SK-N-SH (cell line): ENCODE data around the gene TMEM97. TPM values are rescaled to one million over a fixed set of nuclear protein-coding genes. Genes with fewer than 3 reads are reported as not detected.
"Not testable (repeated sequence)": the region's sequence is repeated elsewhere in the genome, so short reads cannot be mapped to it uniquely, and the experiment has no call there.

Source experiments
- CTCF ChIA-PET: fragments of 300-600, 350-600 bp; formaldehyde crosslinking; extraction: SDS; loops from one replicate; lab custom pipeline; 2021; lab: Yijun Ruan, JAX
- POLR2A ChIA-PET: fragments of 350-600 bp; sonication (Branson Sonifier 250); formaldehyde crosslinking; extraction: SDS; loops from one replicate; lab custom pipeline; 2020; ENCODE audit warnings: antibody characterized with exemption, inconsistent platforms; lab: Yijun Ruan, JAX
- DNase-seq: peaks from one replicate; pipeline ENCODE4 v3.0.0; 2012
- H2AFZ ChIP-seq: fragments of 200-600 bp; sonication (generic); 2 replicates; pipeline ENCODE4 v1.8.1; 2016; ENCODE audit warnings: antibody characterized with exemption, mild to moderate bottlenecking, low read depth
- H3F3A ChIP-seq: fragments of 200-600 bp; sonication (generic); replicated peaks from 2 replicates; pipeline ENCODE3; 2016; ENCODE audit warnings: antibody characterized with exemption, mild to moderate bottlenecking; ENCODE audit not compliant: insufficient read depth
- H3K27ac ChIP-seq, 2 experiments: fragments of 200-500 bp in 1 of 2; fragments of 200-600 bp in 1 of 2; sonication (Bioruptor generic) in 1 of 2; sonication (generic), shearing (Covaris generic) in 1 of 2; 2 replicates each; pipeline versions ENCODE4 v1.5.1 to v1.6.1; 2014 to 2016; ENCODE audit warnings: low read depth in 2 of 2, inconsistent platforms in 1 of 2, low read length in 1 of 2, mild to moderate bottlenecking in 1 of 2, mixed read lengths in 1 of 2
- H3K27me3 ChIP-seq: fragments of 200-600 bp; sonication (generic), shearing (Covaris generic); 2 replicates; pipeline ENCODE4 v1.6.1; 2016; ENCODE audit warnings: mixed run types; ENCODE audit not compliant: insufficient read depth
- H3K36me3 ChIP-seq, 2 experiments: fragments of 200-500 bp in 1 of 2; fragments of 200-600 bp in 1 of 2; sonication (Bioruptor generic) in 1 of 2; sonication (generic) in 1 of 2; replicated peaks in 1 of 2; 2 replicates each; pipeline versions ENCODE3 to v1.5.1; 2014 to 2016; ENCODE audit warnings: low read length in 1 of 2, mild to moderate bottlenecking in 1 of 2; ENCODE audit not compliant: insufficient read depth in 2 of 2, control insufficient read depth in 1 of 2
- H3K4me1 ChIP-seq, 2 experiments: fragments of 200-500 bp in 1 of 2; fragments of 200-600 bp in 1 of 2; sonication (Bioruptor generic) in 1 of 2; sonication (generic), shearing (Covaris generic) in 1 of 2; 2 replicates each; pipeline versions ENCODE4 v1.5.1 to v1.6.1; 2014 to 2016; ENCODE audit warnings: low read depth in 1 of 2, low read length in 1 of 2, mixed run types in 1 of 2; ENCODE audit not compliant: insufficient read depth in 2 of 2, control insufficient read depth in 1 of 2
- H3K4me2 ChIP-seq: fragments of 200-600 bp; sonication (generic), shearing (Covaris generic); 2 replicates; pipeline ENCODE4 v1.6.1; 2017; ENCODE audit warnings: mixed run types
- H3K4me3 ChIP-seq, 2 experiments: fragments of 200-500 bp in 1 of 2; fragments of 200-600 bp in 1 of 2; sonication (Bioruptor generic) in 1 of 2; sonication (generic), shearing (Covaris generic) in 1 of 2; 2 replicates each; pipeline versions ENCODE4 v1.5.1 to v1.8.1; 2014 to 2016; ENCODE audit warnings: low read depth in 2 of 2, inconsistent platforms in 1 of 2, low read length in 1 of 2, mild to moderate bottlenecking in 1 of 2, mixed read lengths in 1 of 2, moderate library complexity in 1 of 2
- H3K79me2 ChIP-seq: fragments of 200-600 bp; sonication (generic); 2 replicates; pipeline ENCODE4 v1.8.1; 2017; ENCODE audit warnings: mild to moderate bottlenecking; ENCODE audit not compliant: insufficient read depth
- H3K9ac ChIP-seq: fragments of 200-600 bp; sonication (generic); 2 replicates; pipeline ENCODE4 v1.6.1; 2017; ENCODE audit warnings: mixed run types
- H3K9me2 ChIP-seq: fragments of 200-600 bp; sonication (generic); 2 replicates; pipeline ENCODE4 v1.6.1; 2017; ENCODE audit warnings: mixed run types
- H3K9me3 ChIP-seq: fragments of 200-600 bp; sonication (generic); 2 replicates; pipeline ENCODE4 v1.6.1; 2017; ENCODE audit warnings: mixed run types, mild to moderate bottlenecking, moderate library complexity
- H4K20me1 ChIP-seq: fragments of 200-600 bp; sonication (generic); 2 replicates; pipeline ENCODE4 v1.6.1; 2017; ENCODE audit warnings: mild to moderate bottlenecking, mixed run types; ENCODE audit not compliant: insufficient read depth
- CHD2 ChIP-seq: fragments of 150-350 bp; IDR thresholded peaks from 2 replicates; pipeline ENCODE4 v1.6.1; 2018; ENCODE audit warnings: low read length; ENCODE audit not compliant: partially characterized antibody
- ELF1 ChIP-seq: IDR thresholded peaks from 2 replicates; pipeline ENCODE4 v1.4.0; 2012
- FOXM1 ChIP-seq: IDR thresholded peaks from 2 replicates; pipeline ENCODE4 v1.4.0; 2012; ENCODE audit warnings: low read depth, mild to moderate bottlenecking
- GABPA ChIP-seq: IDR thresholded peaks from 2 replicates; pipeline ENCODE4 v1.4.0; 2012; ENCODE audit warnings: low read depth, mild to moderate bottlenecking
- GATA2 ChIP-seq: sonication (generic); formaldehyde crosslinking; IDR thresholded peaks from 2 replicates; pipeline ENCODE4 v1.5.0; 2020; ENCODE audit warnings: mild to moderate bottlenecking, missing genetic modification reagents
- IRF3 ChIP-seq: fragments of 150-350 bp; IDR thresholded peaks from 2 replicates; pipeline ENCODE4 v1.6.1; 2016; ENCODE audit warnings: mild to moderate bottlenecking, low read depth, low read length
- MAX ChIP-seq: IDR thresholded peaks from 2 replicates; pipeline ENCODE4 v1.4.0; 2012; ENCODE audit warnings: low read depth
- MEF2A ChIP-seq: IDR thresholded peaks from 2 replicates; pipeline ENCODE4 v1.4.0; 2012; ENCODE audit warnings: low read depth, borderline replicate concordance
- MXI1 ChIP-seq: IDR thresholded peaks from 2 replicates; pipeline ENCODE4 v1.6.1; 2012; ENCODE audit warnings: mild to moderate bottlenecking, low read depth, low read length, improper control_type of control experiment
- NFIC ChIP-seq: IDR thresholded peaks from 2 replicates; pipeline ENCODE4 v1.4.0; 2012; ENCODE audit warnings: borderline replicate concordance
- NRF1 ChIP-seq: IDR thresholded peaks from 2 replicates; pipeline ENCODE4 v1.6.1; 2012; ENCODE audit warnings: low read depth, mild to moderate bottlenecking, low read length
- RAD21 ChIP-seq: IDR thresholded peaks from 2 replicates; pipeline ENCODE4 v1.6.1; 2012; ENCODE audit warnings: mild to moderate bottlenecking, low read length
- RCOR1 ChIP-seq: fragments of 150-350 bp; IDR thresholded peaks from 2 replicates; pipeline ENCODE4 v1.6.1; 2017; ENCODE audit warnings: antibody characterized with exemption, low read length
- RFX5 ChIP-seq: IDR thresholded peaks from 2 replicates; pipeline ENCODE4 v1.6.1; 2012; ENCODE audit warnings: mild to moderate bottlenecking, improper control_type of control experiment, low read length
- RXRA ChIP-seq: IDR thresholded peaks from 2 replicates; pipeline ENCODE4 v1.4.0; 2012; ENCODE audit warnings: low read depth, mild to moderate bottlenecking, borderline replicate concordance
- TEAD4 ChIP-seq: IDR thresholded peaks from 2 replicates; pipeline ENCODE4 v1.4.0; 2012; ENCODE audit warnings: mild to moderate bottlenecking, borderline replicate concordance; ENCODE audit not compliant: insufficient read depth
- USF1 ChIP-seq: IDR thresholded peaks from 2 replicates; pipeline ENCODE4 v1.4.0; 2012; ENCODE audit warnings: low read depth, borderline replicate concordance
- YY1 ChIP-seq: IDR thresholded peaks from 2 replicates; pipeline ENCODE4 v1.4.0; 2012; ENCODE audit warnings: low read depth, mild to moderate bottlenecking
- WGBS: methylation state at CpG from one replicate; pipeline ENCODE4 v1.1.6; 2017; ENCODE audit warnings: low lambda C conversion rate; 5-methylcytosine and 5-hydroxymethylcytosine counted together
- polyA plus RNA-seq, 3 experiments: library from polyadenylated mRNA; depleted of rRNA; stranded (reverse); fragments of >200 nt; gene quantifications; 2 replicates each; pipeline ENCODE4 v1.2.3, GENCODE V29; 2012
- TF ChIP-seq, protein P1 (sequence below): IDR thresholded peaks from 2 replicates; pipeline ENCODE4; 2012

The TMEM97 gene
- polyA plus RNA-seq, 1 of the 3 experiments (the other 2 are of a cell fraction): 8.6 TPM

- H3K27me3 ChIP-seq: no peaks in the 10 kb centered on the region; the same call in 1 of the 2 replicates
- no peak for TF ChIP-seq GABPA
- TF ChIP-seq RAD21: no peak
- no peak for TF ChIP-seq RCOR1
- TF ChIP-seq, all 33 proteins: peak for 0
- Histone ChIP-seq H3K4me3 (no peak overlapping the region), H3K9me3 (no peaks in the 10 kb centered on the region), H3K9me2 (no peaks in the 10 kb centered on the region), H3K4me2 (no peak overlapping the region), H3K36me3 (no peaks in the 10 kb centered on the region), H4K20me1 (no peaks in the 10 kb centered on the region), H3F3A (peaks cover 3% of the 10 kb centered on the region), H3K27ac (no peak overlapping the region), H3K4me1 (no peaks in the 10 kb centered on the region), H3K9ac (no peak overlapping the region), H2AFZ (no peak overlapping the region), H3K79me2 (no peaks in the 10 kb centered on the region)
- CTCF ChIA-PET: interaction anchor here (0.6 kb wide), 1 partner anchor 29 kb away, joined by 3 read pairs; no protein-coding TSS in a partner anchor
- no peak for DNase-seq
- POLR2A ChIA-PET: no interaction called here
- WGBS: 57% methylated on average over 2 of the region's 2 CpGs
These were observed 28.3 kb upstream of the TMEM97 start for GRCh38 chr17:28290703-28291102.

DNA sequence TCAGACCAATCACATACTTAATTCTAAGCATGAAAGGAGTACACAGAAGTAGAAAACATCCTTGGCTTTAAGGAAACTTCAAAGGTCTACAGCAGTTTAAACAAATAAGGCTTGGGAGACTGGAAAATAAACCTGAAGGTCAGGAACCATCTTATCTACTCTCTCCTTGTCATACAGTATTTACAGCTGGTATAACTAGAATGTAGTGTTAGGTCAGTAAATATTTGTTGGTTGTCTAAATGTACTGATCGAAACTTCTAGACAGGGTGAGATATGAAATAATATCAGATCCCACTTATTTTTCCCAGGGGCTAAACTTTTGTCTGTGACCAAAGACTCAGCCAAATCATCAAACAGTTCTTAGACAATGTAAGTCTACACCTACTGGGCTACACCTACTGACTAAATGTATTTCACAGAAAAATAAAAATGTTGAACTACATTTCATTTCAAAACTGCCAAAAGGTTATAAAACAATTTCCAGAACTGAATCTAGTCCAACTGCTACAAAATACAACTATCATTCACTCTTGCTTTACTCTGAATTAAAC is 27.1 kb upstream of the TMEM97 start:
- H4K20me1 ChIP-seq: no peaks in the 10 kb centered on the region
- H3K4me2 ChIP-seq: no peak overlapping the region
- H3K9ac ChIP-seq: no peak overlapping the region
- H3K36me3 ChIP-seq: no peaks in the 10 kb centered on the region
- H3K27me3 ChIP-seq: no peaks in the 10 kb centered on the region; the same call in 1 of the 2 replicates
- ChIA-PET CTCF (no interaction called here), POLR2A (no interaction called here)
- no peak for DNase-seq
- 63% methylated on average over 1 of the region's 1 CpG for WGBS
- TF ChIP-seq RCOR1 (no peak), CHD2 (no peak), MAX (no peak), IRF3 (no peak), ELF1 (no peak), FOXM1 (no peak), USF1 (no peak), GABPA (no peak), NFIC (no peak), MEF2A (no peak), RFX5 (no peak), NRF1 (no peak), MXI1 (no peak), YY1 (no peak), TEAD4 (no peak), RAD21 (no peak), RXRA (no peak), GATA2 (CRISPR knock-in tag) (no peak)
- TF ChIP-seq, protein P1, sequence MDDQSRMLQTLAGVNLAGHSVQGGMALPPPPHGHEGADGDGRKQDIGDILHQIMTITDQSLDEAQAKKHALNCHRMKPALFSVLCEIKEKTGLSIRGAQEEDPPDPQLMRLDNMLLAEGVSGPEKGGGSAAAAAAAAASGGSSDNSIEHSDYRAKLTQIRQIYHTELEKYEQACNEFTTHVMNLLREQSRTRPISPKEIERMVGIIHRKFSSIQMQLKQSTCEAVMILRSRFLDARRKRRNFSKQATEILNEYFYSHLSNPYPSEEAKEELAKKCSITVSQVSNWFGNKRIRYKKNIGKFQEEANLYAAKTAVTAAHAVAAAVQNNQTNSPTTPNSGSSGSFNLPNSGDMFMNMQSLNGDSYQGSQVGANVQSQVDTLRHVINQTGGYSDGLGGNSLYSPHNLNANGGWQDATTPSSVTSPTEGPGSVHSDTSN: no peak
- H3K27ac ChIP-seq: no peak overlapping the region
- no peak overlapping the region for H2AFZ ChIP-seq
- no peaks in the 10 kb centered on the region for H3K9me2 ChIP-seq
- H3K4me3 ChIP-seq: no peak overlapping the region
- no peaks in the 10 kb centered on the region for H3K4me1 ChIP-seq
- H3F3A ChIP-seq: peaks cover 3% of the 10 kb centered on the region
- no peaks in the 10 kb centered on the region for H3K9me3 ChIP-seq
- no peaks in the 10 kb centered on the region for H3K79me2 ChIP-seq

DNA sequence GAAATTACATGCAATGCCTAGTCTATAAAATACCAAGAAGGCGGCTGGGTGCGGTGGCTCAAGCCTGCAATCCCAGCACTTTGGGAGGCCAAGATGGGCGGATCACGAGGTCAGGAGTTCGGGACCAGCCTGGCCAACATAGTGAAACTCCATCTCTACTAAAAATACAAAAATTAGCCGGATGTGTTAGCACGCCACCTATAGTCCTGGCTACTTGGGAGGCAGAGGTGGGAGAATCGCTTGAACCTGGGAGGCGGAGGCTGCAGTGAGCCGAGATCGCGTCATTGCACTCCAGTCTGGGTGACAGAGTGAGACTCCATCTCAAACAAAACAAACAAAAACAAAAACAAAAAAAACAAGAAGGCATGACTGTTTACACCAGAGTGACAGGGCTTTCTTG is 26.1 kb upstream of the TMEM97 start:
- H3K27ac ChIP-seq, H3K9me3 ChIP-seq, H4K20me1 ChIP-seq, POLR2A ChIA-PET, H3K36me3 ChIP-seq, H3K27me3 ChIP-seq, CTCF ChIA-PET, DNase-seq, H3K4me2 ChIP-seq, H3K4me1 ChIP-seq, H3K9ac ChIP-seq, H3K79me2 ChIP-seq, H3K4me3 ChIP-seq, H3K9me2 ChIP-seq, H2AFZ ChIP-seq, H3F3A ChIP-seq: not testable (repeated sequence)
- 83% methylated on average over 12 of the region's 12 CpGs for WGBS
